ENCODE data around the gene RYR2.
"Not testable (repeated sequence)": the region's sequence is repeated elsewhere in the genome, so short reads cannot be mapped to it uniquely, and the experiment has no call there.

The RYR2 gene

GRCh38 chr1:237352747-237353146, 310.8 kb downstream of the RYR2 start:
- no peaks in the 10 kb centered on the region for H3K36me3 ChIP-seq (ENCODE audit: control insufficient read depth in 1 of 2, insufficient read depth in 2 of 2, low read length in 2 of 2)
- no peaks in the 10 kb centered on the region for H3K4me1 ChIP-seq (ENCODE audit: control insufficient read depth in 1 of 2, insufficient read depth in 2 of 2, low read length in 2 of 2)
- no peak overlapping the region for H3K27ac ChIP-seq (ENCODE audit: low read depth, low read length)
- no peak overlapping the region for H3K9ac ChIP-seq (ENCODE audit: low read depth in 1 of 2, low read length in 2 of 2)
- H3K9me3 ChIP-seq (ENCODE audit: control insufficient read depth in 1 of 2, low read length in 2 of 2) = no peaks in the 10 kb centered on the region
- no peak overlapping the region for H3K4me3 ChIP-seq (ENCODE audit: low read depth in 1 of 2, low read length in 2 of 2)
- H3K27me3 ChIP-seq (ENCODE audit: control insufficient read depth in 1 of 2, insufficient read depth in 2 of 2, low read length in 2 of 2) = no peaks in the 10 kb centered on the region

- H3K27me3 ChIP-seq (ENCODE audit: control insufficient read depth in 1 of 2, insufficient read depth in 2 of 2, low read length in 2 of 2) = no peaks in the 10 kb centered on the region
- H3K36me3 ChIP-seq (ENCODE audit: control insufficient read depth in 1 of 2, insufficient read depth in 2 of 2, low read length in 2 of 2) = no peaks in the 10 kb centered on the region
- no peaks in the 10 kb centered on the region for H3K4me1 ChIP-seq (ENCODE audit: control insufficient read depth in 1 of 2, insufficient read depth in 2 of 2, low read length in 2 of 2)
- H3K9ac ChIP-seq (ENCODE audit: low read depth in 1 of 2, low read length in 2 of 2) = no peak overlapping the region
- H3K9me3 ChIP-seq (ENCODE audit: control insufficient read depth in 1 of 2, low read length in 2 of 2) = no peaks in the 10 kb centered on the region
- H3K4me3 ChIP-seq (ENCODE audit: low read depth in 1 of 2, low read length in 2 of 2) = no peak overlapping the region
- H3K27ac ChIP-seq (ENCODE audit: low read depth, low read length) = no peak overlapping the region
Measured at GRCh38 chr1:237353918-237354317, 311.9 kb downstream of the RYR2 start.

- Histone ChIP-seq H3K4me3 (ENCODE audit: low read depth in 1 of 2, low read length in 2 of 2) (no peak overlapping the region), H3K4me1 (ENCODE audit: control insufficient read depth in 1 of 2, insufficient read depth in 2 of 2, low read length in 2 of 2) (no peaks in the 10 kb centered on the region), H3K36me3 (ENCODE audit: control insufficient read depth in 1 of 2, insufficient read depth in 2 of 2, low read length in 2 of 2) (no peaks in the 10 kb centered on the region), H3K9ac (ENCODE audit: low read depth in 1 of 2, low read length in 2 of 2) (no peak overlapping the region), H3K27ac (ENCODE audit: low read depth, low read length) (no peak overlapping the region), H3K27me3 (ENCODE audit: control insufficient read depth in 1 of 2, insufficient read depth in 2 of 2, low read length in 2 of 2) (no peaks in the 10 kb centered on the region), H3K9me3 (ENCODE audit: control insufficient read depth in 1 of 2, low read length in 2 of 2) (no peaks in the 10 kb centered on the region)
Measured at GRCh38 chr1:237355022-237355421, 313.0 kb downstream of the RYR2 start.

- Histone ChIP-seq H3K27ac (ENCODE audit: low read depth, low read length) (no peak overlapping the region), H3K9me3 (ENCODE audit: control insufficient read depth in 1 of 2, low read length in 2 of 2) (no peaks in the 10 kb centered on the region), H3K36me3 (ENCODE audit: control insufficient read depth in 1 of 2, insufficient read depth in 2 of 2, low read length in 2 of 2) (no peaks in the 10 kb centered on the region), H3K4me3 (ENCODE audit: low read depth in 1 of 2, low read length in 2 of 2) (no peak overlapping the region), H3K9ac (ENCODE audit: low read depth in 1 of 2, low read length in 2 of 2) (no peak overlapping the region), H3K4me1 (ENCODE audit: control insufficient read depth in 1 of 2, insufficient read depth in 2 of 2, low read length in 2 of 2) (no peaks in the 10 kb centered on the region), H3K27me3 (ENCODE audit: control insufficient read depth in 1 of 2, insufficient read depth in 2 of 2, low read length in 2 of 2) (no peaks in the 10 kb centered on the region)
Measured at GRCh38 chr1:237358555-237358954, 316.6 kb downstream of the RYR2 start.

GRCh38 chr1:237367758-237368157, 325.8 kb downstream of the RYR2 start:
- no peak overlapping the region for H3K9ac ChIP-seq (ENCODE audit: low read depth in 1 of 2, low read length in 2 of 2)
- no peaks in the 10 kb centered on the region for H3K4me1 ChIP-seq (ENCODE audit: control insufficient read depth in 1 of 2, insufficient read depth in 2 of 2, low read length in 2 of 2)
- no peaks in the 10 kb centered on the region for H3K9me3 ChIP-seq (ENCODE audit: control insufficient read depth in 1 of 2, low read length in 2 of 2)
- H3K36me3 ChIP-seq (ENCODE audit: control insufficient read depth in 1 of 2, insufficient read depth in 2 of 2, low read length in 2 of 2) = no peaks in the 10 kb centered on the region
- no peak overlapping the region for H3K4me3 ChIP-seq (ENCODE audit: low read depth in 1 of 2, low read length in 2 of 2)
- no peak overlapping the region for H3K27ac ChIP-seq (ENCODE audit: low read depth, low read length)
- no peaks in the 10 kb centered on the region for H3K27me3 ChIP-seq (ENCODE audit: control insufficient read depth in 1 of 2, insufficient read depth in 2 of 2, low read length in 2 of 2)

- H3K4me1 ChIP-seq (ENCODE audit: control insufficient read depth in 1 of 2, insufficient read depth in 2 of 2, low read length in 2 of 2); H3K36me3 ChIP-seq (ENCODE audit: control insufficient read depth in 1 of 2, insufficient read depth in 2 of 2, low read length in 2 of 2); H3K27me3 ChIP-seq (ENCODE audit: control insufficient read depth in 1 of 2, insufficient read depth in 2 of 2, low read length in 2 of 2); H3K9me3 ChIP-seq (ENCODE audit: control insufficient read depth in 1 of 2, low read length in 2 of 2); H3K9ac ChIP-seq (ENCODE audit: low read depth in 1 of 2, low read length in 2 of 2); H3K27ac ChIP-seq (ENCODE audit: low read depth, low read length); H3K4me3 ChIP-seq (ENCODE audit: low read depth in 1 of 2, low read length in 2 of 2): not testable (repeated sequence)
Measured at GRCh38 chr1:237371477-237371876, 329.5 kb downstream of the RYR2 start.

- no peak overlapping the region for H3K4me3 ChIP-seq (ENCODE audit: low read depth in 1 of 2, low read length in 2 of 2)
Measured at GRCh38 chr1:237383791-237384190, 341.8 kb downstream of the RYR2 start.

GRCh38 chr1:237384213-237384612, 342.2 kb downstream of the RYR2 start:
- H3K27ac ChIP-seq (ENCODE audit: low read depth, low read length) = no peak overlapping the region

More at GRCh38 chr1:237383791-237384190, 341.8 kb downstream of the RYR2 start:
- no peaks in the 10 kb centered on the region for H3K9me3 ChIP-seq (ENCODE audit: control insufficient read depth in 1 of 2, low read length in 2 of 2)
- no peak overlapping the region for H3K27ac ChIP-seq (ENCODE audit: low read depth, low read length)
- H3K27me3 ChIP-seq (ENCODE audit: control insufficient read depth in 1 of 2, insufficient read depth in 2 of 2, low read length in 2 of 2) = no peaks in the 10 kb centered on the region
- H3K9ac ChIP-seq (ENCODE audit: low read depth in 1 of 2, low read length in 2 of 2) = no peak overlapping the region
- no peaks in the 10 kb centered on the region for H3K36me3 ChIP-seq (ENCODE audit: control insufficient read depth in 1 of 2, insufficient read depth in 2 of 2, low read length in 2 of 2)
- no peaks in the 10 kb centered on the region for H3K4me1 ChIP-seq (ENCODE audit: control insufficient read depth in 1 of 2, insufficient read depth in 2 of 2, low read length in 2 of 2)

GRCh38 chr1:237386362-237387143, 344.6 kb downstream of the RYR2 start:
- Histone ChIP-seq H3K27me3 (ENCODE audit: control insufficient read depth in 1 of 2, insufficient read depth in 2 of 2, low read length in 2 of 2) (no peaks in the 10 kb centered on the region), H3K27ac (ENCODE audit: low read depth, low read length) (no peak overlapping the region), H3K9me3 (ENCODE audit: control insufficient read depth in 1 of 2, low read length in 2 of 2) (no peaks in the 10 kb centered on the region), H3K4me1 (ENCODE audit: control insufficient read depth in 1 of 2, insufficient read depth in 2 of 2, low read length in 2 of 2) (no peaks in the 10 kb centered on the region), H3K4me3 (ENCODE audit: low read depth in 1 of 2, low read length in 2 of 2) (no peak overlapping the region), H3K9ac (ENCODE audit: low read depth in 1 of 2, low read length in 2 of 2) (no peak overlapping the region), H3K36me3 (ENCODE audit: control insufficient read depth in 1 of 2, insufficient read depth in 2 of 2, low read length in 2 of 2) (no peaks in the 10 kb centered on the region)

More at GRCh38 chr1:237384213-237384612, 342.2 kb downstream of the RYR2 start:
- Histone ChIP-seq H3K9ac (ENCODE audit: low read depth in 1 of 2, low read length in 2 of 2) (no peak overlapping the region), H3K4me3 (ENCODE audit: low read depth in 1 of 2, low read length in 2 of 2) (no peak overlapping the region), H3K27me3 (ENCODE audit: control insufficient read depth in 1 of 2, insufficient read depth in 2 of 2, low read length in 2 of 2) (no peaks in the 10 kb centered on the region), H3K9me3 (ENCODE audit: control insufficient read depth in 1 of 2, low read length in 2 of 2) (no peaks in the 10 kb centered on the region), H3K36me3 (ENCODE audit: control insufficient read depth in 1 of 2, insufficient read depth in 2 of 2, low read length in 2 of 2) (no peaks in the 10 kb centered on the region), H3K4me1 (ENCODE audit: control insufficient read depth in 1 of 2, insufficient read depth in 2 of 2, low read length in 2 of 2) (no peaks in the 10 kb centered on the region)

GRCh38 chr1:237387144-237387505, 345.1 kb downstream of the RYR2 start:
- Histone ChIP-seq H3K27me3 (ENCODE audit: control insufficient read depth in 1 of 2, insufficient read depth in 2 of 2, low read length in 2 of 2) (no peaks in the 10 kb centered on the region), H3K36me3 (ENCODE audit: control insufficient read depth in 1 of 2, insufficient read depth in 2 of 2, low read length in 2 of 2) (no peaks in the 10 kb centered on the region), H3K9ac (ENCODE audit: low read depth in 1 of 2, low read length in 2 of 2) (no peak overlapping the region), H3K4me3 (ENCODE audit: low read depth in 1 of 2, low read length in 2 of 2) (no peak overlapping the region), H3K9me3 (ENCODE audit: control insufficient read depth in 1 of 2, low read length in 2 of 2) (no peaks in the 10 kb centered on the region), H3K4me1 (ENCODE audit: control insufficient read depth in 1 of 2, insufficient read depth in 2 of 2, low read length in 2 of 2) (no peaks in the 10 kb centered on the region), H3K27ac (ENCODE audit: low read depth, low read length) (no peak overlapping the region)
